HepG2 (cell line): Measurements from ENCODE around the gene MOK. TPM values are rescaled to one million over a fixed set of nuclear protein-coding genes. Genes with fewer than 3 reads are reported as not detected.

Experiments used
- PHF5A ChIP-seq: IDR thresholded peaks from one replicate; pipeline ENCODE4 v1.6.1; 2018; ENCODE audit warnings: low read depth, missing genetic modification reagents; ENCODE audit not compliant: unreplicated experiment
- PRDM10 ChIP-seq: sonication (generic); formaldehyde crosslinking; IDR thresholded peaks from 2 replicates; pipeline ENCODE4 v1.4.0; 2020; ENCODE audit warnings: low read depth, missing genetic modification reagents
- RERE ChIP-seq: IDR thresholded peaks from 2 replicates; pipeline ENCODE4 v1.6.1; 2016; ENCODE audit warnings: low read depth, missing genetic modification reagents, missing compliant biosample characterization
- SATB2 ChIP-seq: sonication (generic); formaldehyde crosslinking; IDR thresholded peaks from 2 replicates; pipeline ENCODE4 v1.5.0; 2020; ENCODE audit warnings: missing genetic modification reagents
- SNAPC5 ChIP-seq: sonication (generic); formaldehyde crosslinking; IDR thresholded peaks from 2 replicates; pipeline ENCODE4 v1.8.1; 2023; ENCODE audit warnings: mild to moderate bottlenecking, missing genetic modification reagents, borderline replicate concordance
- SP2 ChIP-seq: sonication (generic); formaldehyde crosslinking; IDR thresholded peaks from 2 replicates; pipeline ENCODE4 v1.5.1; 2020; ENCODE audit warnings: mild to moderate bottlenecking, missing genetic modification reagents
- SRSF9 ChIP-seq: fragments of 200-400 bp; formaldehyde crosslinking; IDR thresholded peaks from 2 replicates; pipeline ENCODE4 v1.6.1; 2018; ENCODE audit warnings: borderline replicate concordance, mild to moderate bottlenecking, low read depth, low read length; ENCODE audit not compliant: insufficient read depth, poor library complexity, severe bottlenecking
- TFAP4 ChIP-seq: sonication (generic); IDR thresholded peaks from 2 replicates; pipeline ENCODE4 v1.6.1; 2016; ENCODE audit warnings: low read depth, borderline replicate concordance
- WIZ ChIP-seq: sonication (generic); formaldehyde crosslinking; IDR thresholded peaks from 2 replicates; pipeline ENCODE4 v1.5.1; 2020; ENCODE audit warnings: mild to moderate bottlenecking, missing genetic modification reagents
- ZMYM2 ChIP-seq: sonication (generic); formaldehyde crosslinking; IDR thresholded peaks from 2 replicates; pipeline ENCODE4 v1.8.0; 2022; ENCODE audit warnings: mild to moderate bottlenecking, missing genetic modification reagents
- ZNF34 ChIP-seq: sonication (generic); formaldehyde crosslinking; IDR thresholded peaks from 2 replicates; pipeline ENCODE4 v1.4.0; 2020; ENCODE audit warnings: mild to moderate bottlenecking, missing genetic modification reagents, borderline replicate concordance
- ZNF383 ChIP-seq: sonication (generic); formaldehyde crosslinking; IDR thresholded peaks from 2 replicates; pipeline ENCODE4 v1.4.0; 2020; ENCODE audit warnings: missing genetic modification reagents, mild to moderate bottlenecking, borderline replicate concordance
- ZNF503 ChIP-seq: sonication (generic); formaldehyde crosslinking; IDR thresholded peaks from 2 replicates; pipeline ENCODE4 v1.4.0; 2020; ENCODE audit warnings: missing genetic modification reagents
- ZNF552 ChIP-seq: sonication (generic); formaldehyde crosslinking; IDR thresholded peaks from 2 replicates; pipeline ENCODE4 v1.9.0; 2022; ENCODE audit warnings: missing genetic modification reagents, mild to moderate bottlenecking, borderline replicate concordance
- polyA plus RNA-seq, 8 experiments: library from polyadenylated mRNA; depleted of rRNA in 3 of 8; stranded (reverse) in 7 of 8; unstranded in 1 of 8; fragments of >200 nt; fragmentation: Illumina TruSeq in 4 of 8; extraction: Trizol in 4 of 8; gene quantifications; 2 replicates each; pipeline versions ENCODE4 v1.2.1 to v1.2.3, GENCODE V29; 2011 to 2016; ENCODE audit warnings: low read depth in 4 of 8, missing spikeins in 1 of 8, mixed read lengths in 1 of 8; ENCODE audit not compliant: insufficient read depth in 1 of 8
- total RNA-seq, 5 experiments: library from RNA; depleted of rRNA; stranded (reverse); fragments of >200 nt; fragmentation: Illumina TruSeq; extraction: Trizol; gene quantifications; 2 replicates each; pipeline ENCODE4 v1.2.3, GENCODE V29; 2016; ENCODE audit warnings: low read depth in 1 of 5

The MOK gene
- total and polyA plus RNA-seq, 2 of the 13 experiments (the other 11 are each of a cell fraction or from before 2014, with no cell fraction given) = 15.3 to 16.9 TPM

- TF ChIP-seq RERE (CRISPR knock-in tag) (no peak), WIZ (CRISPR knock-in tag) (no peak), ZNF383 (CRISPR knock-in tag) (no peak), ZMYM2 (peak; percentile 78), SATB2 (CRISPR knock-in tag) (peak; percentile 68; the same call in 1 of the 2 replicates), PRDM10 (CRISPR knock-in tag) (no peak; the same call in 1 of the 2 replicates), ZNF34 (CRISPR knock-in tag) (no peak), ZNF503 (no peak; the same call in 1 of the 2 replicates), SP2 (CRISPR knock-in tag) (no peak), ZNF552 (CRISPR knock-in tag) (no peak), PHF5A (no peak), SRSF9 (no peak), SNAPC5 (CRISPR knock-in tag) (no peak; the same call in 1 of the 2 replicates), TFAP4 (no peak)
Measured at GRCh38 chr14:102314242-102315011, 9.5 kb upstream of the MOK start (continued).
